Activated T-cell treated with anti-CD3 and anti-CD28 coated beads, Interleukin-2, amount 50 U/mL, for 4 hours (primary cell): ENCODE measurements around the gene ZNF100. TPM values are rescaled to one million over a fixed set of nuclear protein-coding genes. Genes with fewer than 3 reads are reported as not detected.
"Not testable (repeated sequence)": the region's sequence is repeated elsewhere in the genome, so short reads cannot be mapped to it uniquely, and the experiment has no call there.

Experiments used
- ATAC-seq, 2 donors: fragments of 200-7000 bp; cut with Tn5 transposase; one replicate each; pipeline ENCODE4 v1.10.0; 2021
- DNase-seq: peaks from one replicate; pipeline ENCODE4 v3.0.0-alpha.2; 2020
- H3K27me3 Mint-ChIP-seq: one replicate; pipeline ENCODE4 v1.8.0; 2021; ENCODE audit warnings: low read depth, mixed read lengths
- H3K36me3 Mint-ChIP-seq: one replicate; pipeline ENCODE4 v1.8.0; 2022; ENCODE audit warnings: mixed read lengths; ENCODE audit not compliant: insufficient read depth
- H3K4me1 Mint-ChIP-seq: one replicate; pipeline ENCODE4 v1.8.0; 2021; ENCODE audit warnings: low read depth, mixed read lengths
- H3K4me3 Mint-ChIP-seq: one replicate; pipeline ENCODE4 v1.8.0; 2021; ENCODE audit warnings: mild to moderate bottlenecking, moderate library complexity, mixed read lengths
- H3K9me3 Mint-ChIP-seq: one replicate; pipeline ENCODE4 v1.8.0; 2021; ENCODE audit warnings: mixed read lengths
- total RNA-seq, 3 donors: library from RNA; stranded (reverse); gene quantifications; one replicate each; pipeline ENCODE4 v1.2.1, GENCODE V29; 2021

The ZNF100 gene
- total RNA-seq, 3 donors from 2014 or later, result 13.1 to 16.5 (median 16.5) TPM

- Mint-ChIP-seq H3K4me3 (no peak overlapping the region), H3K27me3 (no peaks in the 10 kb centered on the region), H3K36me3 (peaks cover 60% of the 10 kb centered on the region), H3K9me3 (peaks cover 19% of the 10 kb centered on the region), H3K4me1 (no peaks in the 10 kb centered on the region)
- ATAC-seq (no peak), DNase-seq (no peak)
Observed at GRCh38 chr19:21740559-21740958, 26.8 kb downstream of the ZNF100 start.

DNA sequence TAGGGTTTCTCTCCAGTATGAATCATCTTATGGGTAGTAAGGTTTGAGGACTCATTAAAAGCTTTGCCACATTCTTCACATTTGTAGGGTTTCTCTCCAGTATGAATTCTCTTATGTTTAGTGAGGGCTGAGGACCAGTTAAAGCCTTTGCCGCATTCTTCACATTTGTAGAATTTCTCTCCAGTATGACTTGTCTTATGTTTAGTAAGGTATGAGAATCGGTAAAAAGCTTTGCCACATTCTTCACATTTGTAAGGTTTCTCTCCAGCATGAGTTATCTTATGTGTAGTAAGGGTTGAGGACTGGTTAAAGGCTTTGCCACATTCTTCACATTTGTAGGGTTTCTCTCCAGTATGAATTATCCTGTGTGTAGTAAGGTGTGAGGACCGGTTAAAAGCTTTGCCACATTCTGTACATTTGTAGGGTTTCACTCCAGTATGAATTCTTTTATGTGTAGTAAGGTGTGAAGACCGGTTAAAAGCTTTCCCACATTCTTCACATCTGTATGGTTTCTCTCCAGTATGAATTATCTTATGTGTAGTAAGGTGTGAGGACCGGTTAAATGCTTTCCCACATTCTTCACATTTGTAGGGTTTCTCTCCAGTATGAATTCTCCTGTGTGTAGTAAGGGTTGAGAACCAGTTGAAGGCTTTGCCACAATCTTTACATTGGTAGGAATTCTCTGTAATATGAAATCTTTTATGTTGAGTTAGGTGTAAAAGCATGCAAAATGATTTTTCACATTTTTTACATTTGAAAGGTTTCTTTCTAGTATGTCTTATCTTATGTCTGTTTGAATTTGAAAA is 40.2 kb downstream of the ZNF100 start:
- not testable (repeated sequence) for H3K27me3 Mint-ChIP-seq, DNase-seq, ATAC-seq, H3K4me3 Mint-ChIP-seq, H3K4me1 Mint-ChIP-seq
- H3K9me3 Mint-ChIP-seq, result peaks cover 43% of the 10 kb centered on the region
- H3K36me3 Mint-ChIP-seq, result peaks cover 49% of the 10 kb centered on the region

DNA sequence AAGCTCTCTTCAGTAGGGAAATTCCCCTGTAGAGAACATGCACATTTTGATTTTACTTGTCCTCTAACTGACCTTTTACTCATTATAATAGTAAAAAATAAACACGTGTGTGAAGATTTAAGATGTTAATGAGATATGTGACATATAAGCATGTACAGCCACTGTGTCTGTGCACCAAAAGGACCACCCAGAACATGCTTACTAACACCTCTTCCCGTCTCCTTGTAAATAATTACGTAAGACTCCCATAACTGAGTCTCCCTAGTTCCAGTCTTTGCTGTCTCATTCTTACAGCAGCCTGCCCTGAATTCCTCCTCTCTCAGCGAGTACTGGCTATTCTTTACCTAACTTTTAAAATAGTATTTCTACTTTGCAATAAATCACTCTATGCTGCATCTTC is 53.6 kb downstream of the ZNF100 start:
- H3K9me3 Mint-ChIP-seq, result peaks cover 14% of the 10 kb centered on the region
- ATAC-seq (no peak), DNase-seq (no peak)
- H3K36me3 Mint-ChIP-seq, result no peaks in the 10 kb centered on the region
- H3K4me3 Mint-ChIP-seq, result no peak overlapping the region
- H3K27me3 Mint-ChIP-seq, result no peaks in the 10 kb centered on the region
- H3K4me1 Mint-ChIP-seq, result no peaks in the 10 kb centered on the region

GRCh38 chr19:21709464-21709863 is 57.9 kb downstream of the ZNF100 start:
- H3K4me3 Mint-ChIP-seq, result no peak overlapping the region
- H3K9me3 Mint-ChIP-seq, result peaks cover 8% of the 10 kb centered on the region
- DNase-seq (no peak), ATAC-seq (no peak)
- H3K27me3 Mint-ChIP-seq, result no peaks in the 10 kb centered on the region
- H3K4me1 Mint-ChIP-seq, result no peaks in the 10 kb centered on the region
- H3K36me3 Mint-ChIP-seq, result no peaks in the 10 kb centered on the region

DNA sequence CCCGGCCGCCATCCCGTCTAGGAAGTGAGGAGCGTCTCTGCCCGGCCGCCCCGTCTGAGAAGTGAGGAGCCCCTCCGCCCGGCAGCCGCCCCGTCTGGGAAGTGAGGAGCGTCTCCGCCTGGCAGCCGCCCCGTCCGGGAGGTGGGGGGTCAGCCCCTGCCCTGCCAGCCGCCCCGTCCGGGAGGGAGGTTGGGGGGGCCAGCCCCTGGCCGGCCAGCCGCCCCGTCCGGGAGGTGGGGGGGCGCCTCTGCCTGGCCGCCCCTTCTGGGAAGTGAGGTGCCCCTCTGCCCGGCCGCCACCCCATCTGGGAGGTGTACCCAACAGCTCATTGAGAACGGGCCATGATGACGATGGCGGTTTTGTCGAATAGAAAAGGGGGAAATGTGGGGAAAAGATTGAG is 59.5 kb downstream of the ZNF100 start:
- not testable (repeated sequence) for H3K27me3 Mint-ChIP-seq, H3K9me3 Mint-ChIP-seq, H3K4me3 Mint-ChIP-seq, DNase-seq, ATAC-seq, H3K36me3 Mint-ChIP-seq, H3K4me1 Mint-ChIP-seq

GRCh38 chr19:21707065-21707464 is 60.3 kb downstream of the ZNF100 start:
- Mint-ChIP-seq H3K4me1 (no peaks in the 10 kb centered on the region), H3K4me3 (no peak overlapping the region), H3K27me3 (no peaks in the 10 kb centered on the region), H3K9me3 (no peaks in the 10 kb centered on the region), H3K36me3 (no peaks in the 10 kb centered on the region)
- ATAC-seq, result no peak
- no peak for DNase-seq

DNA sequence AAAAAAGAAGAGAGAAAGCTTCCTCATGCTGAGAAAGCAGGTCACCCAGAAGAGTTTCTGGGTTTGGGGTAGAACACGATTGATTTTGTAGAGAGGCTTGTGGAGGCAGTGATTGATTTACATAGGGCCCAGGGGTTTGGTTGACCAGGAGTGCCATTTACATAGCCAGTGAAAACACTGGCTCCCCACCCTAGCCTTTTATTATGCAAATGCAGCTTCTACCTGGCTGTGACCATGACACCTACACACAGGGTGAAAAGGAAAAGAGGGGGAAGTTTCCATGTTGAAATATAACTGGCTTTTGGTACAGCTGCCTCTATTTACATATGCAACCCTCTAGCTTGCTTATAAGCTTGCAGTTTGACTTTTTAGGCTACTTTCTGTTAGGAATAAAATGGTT is 62.0 kb downstream of the ZNF100 start:
- no peaks in the 10 kb centered on the region for H3K9me3 Mint-ChIP-seq
- H3K4me3 Mint-ChIP-seq, result no peak overlapping the region
- H3K4me1 Mint-ChIP-seq, result no peaks in the 10 kb centered on the region
- DNase-seq (no peak), ATAC-seq (no peak)
- H3K36me3 Mint-ChIP-seq, result no peaks in the 10 kb centered on the region
- H3K27me3 Mint-ChIP-seq, result no peaks in the 10 kb centered on the region

DNA sequence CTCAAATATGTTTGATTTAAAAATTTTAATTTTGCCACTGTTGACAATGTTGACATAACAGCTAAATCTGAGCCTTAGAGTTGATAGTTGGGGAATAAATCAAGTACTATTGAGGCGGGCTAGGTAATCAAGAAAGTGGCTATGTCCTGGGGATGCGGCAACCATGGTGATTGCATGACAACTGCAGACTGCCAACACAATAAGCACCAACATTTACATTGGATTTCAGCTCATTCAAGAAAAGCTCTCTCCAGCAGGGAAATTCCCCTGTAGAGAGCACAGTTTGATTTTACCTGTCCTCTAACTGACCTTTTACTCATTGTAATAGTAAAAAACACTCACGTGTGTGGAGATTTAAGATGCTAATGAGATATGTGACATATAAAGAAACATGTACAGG is 63.1 kb downstream of the ZNF100 start:
- Mint-ChIP-seq H3K4me3 (no peak overlapping the region), H3K4me1 (no peaks in the 10 kb centered on the region), H3K9me3 (no peaks in the 10 kb centered on the region), H3K27me3 (no peaks in the 10 kb centered on the region), H3K36me3 (no peaks in the 10 kb centered on the region)
- ATAC-seq (no peak), DNase-seq (no peak)

DNA sequence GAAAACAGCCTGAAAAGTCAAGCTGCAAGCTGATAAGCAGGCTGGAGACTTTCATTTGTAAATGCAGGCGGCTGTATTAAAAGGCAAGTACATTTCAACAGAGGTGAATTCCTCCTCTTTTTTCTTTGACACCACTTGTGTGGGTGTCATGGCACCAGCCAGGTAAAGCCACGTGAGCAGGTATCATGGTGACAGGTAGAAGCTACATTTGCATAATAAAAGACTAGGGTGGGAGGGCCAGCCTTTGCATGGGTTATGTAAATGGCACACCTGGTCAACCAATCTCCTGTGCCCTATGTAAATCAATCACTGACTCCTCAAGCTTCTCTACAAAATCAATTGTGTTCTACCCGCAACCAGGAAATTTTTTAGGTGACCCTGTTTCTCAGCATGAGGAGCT is 68.2 kb downstream of the ZNF100 start:
- DNase-seq (no peak), ATAC-seq (no peak)
- Mint-ChIP-seq H3K27me3 (no peaks in the 10 kb centered on the region), H3K9me3 (no peaks in the 10 kb centered on the region), H3K36me3 (no peaks in the 10 kb centered on the region), H3K4me3 (no peak overlapping the region), H3K4me1 (no peaks in the 10 kb centered on the region)

GRCh38 chr19:21698215-21698614 is 69.2 kb downstream of the ZNF100 start:
- H3K4me1 Mint-ChIP-seq, result no peaks in the 10 kb centered on the region
- no peaks in the 10 kb centered on the region for H3K36me3 Mint-ChIP-seq
- no peaks in the 10 kb centered on the region for H3K27me3 Mint-ChIP-seq
- no peaks in the 10 kb centered on the region for H3K9me3 Mint-ChIP-seq
- no peak overlapping the region for H3K4me3 Mint-ChIP-seq
- ATAC-seq (no peak), DNase-seq (no peak)

DNA sequence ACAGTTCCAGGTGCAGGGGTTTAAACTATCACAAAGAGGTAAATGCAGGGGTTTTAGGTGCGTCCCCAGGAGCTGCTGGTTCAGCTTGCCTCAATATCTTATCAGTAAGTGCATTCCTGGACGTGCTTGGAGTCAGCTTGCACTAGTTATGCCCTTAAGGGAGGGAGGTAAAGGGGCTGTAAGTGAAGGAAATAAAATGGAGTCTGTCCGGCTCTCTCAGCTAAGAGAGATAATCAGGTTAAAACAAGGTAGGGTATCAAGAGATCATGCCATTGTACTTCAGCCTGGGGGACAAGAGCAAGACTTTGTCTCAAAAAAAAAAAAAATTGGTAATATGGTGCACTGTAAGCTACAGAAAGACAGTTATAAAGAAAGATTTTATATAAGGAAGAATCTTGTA is 69.7 kb downstream of the ZNF100 start:
- Mint-ChIP-seq H3K4me3 (no peak overlapping the region), H3K36me3 (no peaks in the 10 kb centered on the region), H3K27me3 (no peaks in the 10 kb centered on the region), H3K4me1 (no peaks in the 10 kb centered on the region), H3K9me3 (no peaks in the 10 kb centered on the region)
- ATAC-seq (no peak), DNase-seq (no peak)

- H3K4me1 Mint-ChIP-seq, result no peaks in the 10 kb centered on the region
- H3K27me3 Mint-ChIP-seq, result no peaks in the 10 kb centered on the region
- no peaks in the 10 kb centered on the region for H3K9me3 Mint-ChIP-seq
- ATAC-seq, result no peak
- H3K4me3 Mint-ChIP-seq, result no peak overlapping the region
- no peak for DNase-seq
- H3K36me3 Mint-ChIP-seq, result no peaks in the 10 kb centered on the region
Observed at GRCh38 chr19:21694171-21694906, 73.0 kb downstream of the ZNF100 start.

- H3K4me1 Mint-ChIP-seq, result no peaks in the 10 kb centered on the region
- ATAC-seq (no peak), DNase-seq (no peak)
- no peak overlapping the region for H3K4me3 Mint-ChIP-seq
- no peaks in the 10 kb centered on the region for H3K36me3 Mint-ChIP-seq
- H3K27me3 Mint-ChIP-seq, result no peaks in the 10 kb centered on the region
- H3K9me3 Mint-ChIP-seq, result no peaks in the 10 kb centered on the region
Observed at GRCh38 chr19:21693399-21693798, 74.0 kb downstream of the ZNF100 start.

- Mint-ChIP-seq H3K4me1 (no peaks in the 10 kb centered on the region), H3K36me3 (no peaks in the 10 kb centered on the region), H3K9me3 (no peaks in the 10 kb centered on the region), H3K4me3 (no peak overlapping the region), H3K27me3 (no peaks in the 10 kb centered on the region)
- DNase-seq (no peak), ATAC-seq (no peak)
Observed at GRCh38 chr19:21691661-21692060, 75.7 kb downstream of the ZNF100 start.

DNA sequence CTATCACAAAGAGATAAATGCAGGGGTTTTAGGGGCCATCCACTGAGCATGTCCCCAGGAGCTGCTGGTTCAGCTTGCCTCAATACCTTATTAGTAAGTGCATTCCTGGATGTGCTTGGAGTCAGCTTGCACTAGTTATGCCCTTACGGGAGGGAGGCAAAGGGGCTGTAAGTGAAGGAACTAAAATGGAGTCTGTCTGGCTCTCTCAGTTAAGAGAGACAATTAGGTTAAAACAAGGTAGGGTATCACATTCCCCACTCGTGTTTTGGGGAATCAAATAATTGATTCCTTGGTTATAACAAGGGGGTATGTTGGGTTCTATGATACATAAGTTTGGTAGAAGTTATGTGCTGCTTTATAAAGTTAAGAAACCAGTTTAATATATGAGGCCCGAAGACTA is 78.9 kb downstream of the ZNF100 start:
- H3K27me3 Mint-ChIP-seq, result no peaks in the 10 kb centered on the region
- H3K4me3 Mint-ChIP-seq, result no peak overlapping the region
- ATAC-seq, result no peak
- DNase-seq, result no peak
- H3K36me3 Mint-ChIP-seq, result no peaks in the 10 kb centered on the region
- H3K4me1 Mint-ChIP-seq, result no peaks in the 10 kb centered on the region
- H3K9me3 Mint-ChIP-seq, result peaks cover 3% of the 10 kb centered on the region
